ENCODE data around the gene DLG2. TPM values are rescaled to one million over a fixed set of nuclear protein-coding genes. Genes with fewer than 3 reads are reported as not detected.

Gene DLG2
- total RNA-seq, 1 experiment from 2014 or later, result 17.5 TPM

DNA sequence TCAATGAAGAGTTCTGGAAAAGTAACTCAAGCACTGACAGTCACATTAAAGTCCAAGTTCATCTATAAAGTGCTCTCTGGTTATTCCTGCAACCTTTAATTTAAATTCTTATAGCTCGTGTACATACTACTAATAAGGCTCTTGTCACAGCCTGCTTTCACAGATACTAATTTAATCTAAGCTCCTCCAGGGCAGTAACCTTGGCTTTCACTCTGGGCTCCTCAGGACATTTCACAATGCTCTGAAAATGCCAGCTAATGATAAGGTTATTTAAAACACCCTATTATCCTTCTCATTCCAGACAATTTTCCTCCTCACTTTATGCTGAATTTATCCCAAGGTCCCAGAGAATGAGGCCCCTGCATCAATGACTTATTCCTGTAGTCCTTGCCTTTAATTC lies 2098.3 kb downstream of the DLG2 start:
- ChIA-PET CTCF (no interaction called here), POLR2A (no interaction called here)
- H3K4me3 Mint-ChIP-seq, result no peak overlapping the region
- TF ChIP-seq, protein P1, sequence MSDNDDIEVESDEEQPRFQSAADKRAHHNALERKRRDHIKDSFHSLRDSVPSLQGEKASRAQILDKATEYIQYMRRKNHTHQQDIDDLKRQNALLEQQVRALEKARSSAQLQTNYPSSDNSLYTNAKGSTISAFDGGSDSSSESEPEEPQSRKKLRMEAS (CRISPR knock-in tag; IDR thresholded peaks at IDR 0.05), result no peak
- TF ChIP-seq TEAD1 (CRISPR knock-in tag; IDR thresholded peaks at IDR 0.05) (no peak), ESRRA (CRISPR knock-in tag; IDR thresholded peaks at IDR 0.05; ENCODE audit: borderline replicate concordance) (no peak), ZNF263 (CRISPR knock-in tag; IDR thresholded peaks at IDR 0.05; ENCODE audit: low read depth) (no peak), RORB (CRISPR knock-in tag; IDR thresholded peaks at IDR 0.05) (no peak), TEAD4 (CRISPR knock-in tag; IDR thresholded peaks at IDR 0.05) (no peak), KAT7 (CRISPR knock-in tag; IDR thresholded peaks at IDR 0.05; ENCODE audit: borderline replicate concordance) (no peak), GTF2I (CRISPR knock-in tag; conservative IDR thresholded peaks at IDR 0.05) (no peak), OVOL2 (CRISPR knock-in tag; IDR thresholded peaks at IDR 0.05; ENCODE audit: borderline replicate concordance) (no peak), MXD4 (CRISPR knock-in tag; IDR thresholded peaks at IDR 0.05; ENCODE audit: borderline replicate concordance) (no peak), ZNF396 (CRISPR knock-in tag; IDR thresholded peaks at IDR 0.05; ENCODE audit: borderline replicate concordance) (no peak), HMGA2 (CRISPR knock-in tag; IDR thresholded peaks at IDR 0.05) (no peak), FOXK1 (CRISPR knock-in tag; IDR thresholded peaks at IDR 0.05) (no peak), CBFB (CRISPR knock-in tag; IDR thresholded peaks at IDR 0.05; ENCODE audit: low read depth) (no peak), ZNF671 (CRISPR knock-in tag; IDR thresholded peaks at IDR 0.05) (no peak), ZBTB21 (CRISPR knock-in tag; IDR thresholded peaks at IDR 0.05; ENCODE audit: borderline replicate concordance) (no peak), SMAD4 (CRISPR knock-in tag; IDR thresholded peaks at IDR 0.05) (no peak)
- TF ChIP-seq, protein P2, sequence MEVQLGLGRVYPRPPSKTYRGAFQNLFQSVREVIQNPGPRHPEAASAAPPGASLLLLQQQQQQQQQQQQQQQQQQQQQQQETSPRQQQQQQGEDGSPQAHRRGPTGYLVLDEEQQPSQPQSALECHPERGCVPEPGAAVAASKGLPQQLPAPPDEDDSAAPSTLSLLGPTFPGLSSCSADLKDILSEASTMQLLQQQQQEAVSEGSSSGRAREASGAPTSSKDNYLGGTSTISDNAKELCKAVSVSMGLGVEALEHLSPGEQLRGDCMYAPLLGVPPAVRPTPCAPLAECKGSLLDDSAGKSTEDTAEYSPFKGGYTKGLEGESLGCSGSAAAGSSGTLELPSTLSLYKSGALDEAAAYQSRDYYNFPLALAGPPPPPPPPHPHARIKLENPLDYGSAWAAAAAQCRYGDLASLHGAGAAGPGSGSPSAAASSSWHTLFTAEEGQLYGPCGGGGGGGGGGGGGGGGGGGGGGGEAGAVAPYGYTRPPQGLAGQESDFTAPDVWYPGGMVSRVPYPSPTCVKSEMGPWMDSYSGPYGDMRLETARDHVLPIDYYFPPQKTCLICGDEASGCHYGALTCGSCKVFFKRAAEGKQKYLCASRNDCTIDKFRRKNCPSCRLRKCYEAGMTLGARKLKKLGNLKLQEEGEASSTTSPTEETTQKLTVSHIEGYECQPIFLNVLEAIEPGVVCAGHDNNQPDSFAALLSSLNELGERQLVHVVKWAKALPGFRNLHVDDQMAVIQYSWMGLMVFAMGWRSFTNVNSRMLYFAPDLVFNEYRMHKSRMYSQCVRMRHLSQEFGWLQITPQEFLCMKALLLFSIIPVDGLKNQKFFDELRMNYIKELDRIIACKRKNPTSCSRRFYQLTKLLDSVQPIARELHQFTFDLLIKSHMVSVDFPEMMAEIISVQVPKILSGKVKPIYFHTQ (CRISPR knock-in tag; IDR thresholded peaks at IDR 0.05), result no peak
- TF ChIP-seq, protein P3, sequence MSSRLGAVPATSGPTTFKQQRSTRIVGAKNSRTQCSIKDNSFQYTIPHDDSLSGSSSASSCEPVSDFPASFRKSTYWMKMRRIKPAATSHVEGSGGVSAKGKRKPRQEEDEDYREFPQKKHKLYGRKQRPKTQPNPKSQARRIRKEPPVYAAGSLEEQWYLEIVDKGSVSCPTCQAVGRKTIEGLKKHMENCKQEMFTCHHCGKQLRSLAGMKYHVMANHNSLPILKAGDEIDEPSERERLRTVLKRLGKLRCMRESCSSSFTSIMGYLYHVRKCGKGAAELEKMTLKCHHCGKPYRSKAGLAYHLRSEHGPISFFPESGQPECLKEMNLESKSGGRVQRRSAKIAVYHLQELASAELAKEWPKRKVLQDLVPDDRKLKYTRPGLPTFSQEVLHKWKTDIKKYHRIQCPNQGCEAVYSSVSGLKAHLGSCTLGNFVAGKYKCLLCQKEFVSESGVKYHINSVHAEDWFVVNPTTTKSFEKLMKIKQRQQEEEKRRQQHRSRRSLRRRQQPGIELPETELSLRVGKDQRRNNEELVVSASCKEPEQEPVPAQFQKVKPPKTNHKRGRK (CRISPR knock-in tag; IDR thresholded peaks at IDR 0.05; ENCODE audit: borderline replicate concordance), result no peak
- peaks cover 13% of the 10 kb centered on the region for H3K4me1 Mint-ChIP-seq
- no peaks in the 10 kb centered on the region for H3K27me3 Mint-ChIP-seq (ENCODE audit: low read depth)
- ATAC-seq (no peak), DNase-seq (ENCODE audit: low spot score) (no peak)
- no peak overlapping the region for H3K27ac Mint-ChIP-seq
- no peaks in the 10 kb centered on the region for H3K36me3 Mint-ChIP-seq
- H3K9me3 Mint-ChIP-seq, result 0 out of 2 replicates have a peak, but pooled peaks cover 6% of the 10 kb centered on the region

DNA sequence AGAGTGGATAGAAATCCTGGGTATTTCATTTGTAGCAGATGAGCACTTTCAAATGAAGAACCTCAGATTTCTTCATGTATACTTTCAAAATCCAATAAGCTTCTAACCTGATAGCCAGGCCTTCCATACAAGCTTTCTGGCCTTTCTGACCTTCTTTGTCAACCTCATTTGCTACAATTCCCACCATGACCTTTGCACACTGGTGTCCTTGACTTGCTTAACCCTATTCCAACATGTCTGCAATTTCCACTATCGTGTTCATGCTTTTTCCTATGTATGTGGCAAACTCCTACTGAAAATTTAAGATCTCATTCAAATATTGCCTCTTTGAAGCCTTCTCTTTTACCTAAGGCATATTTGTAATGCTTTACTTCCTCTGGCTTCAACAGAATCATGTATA lies 2098.9 kb downstream of the DLG2 start:
- Mint-ChIP-seq H3K36me3 (no peaks in the 10 kb centered on the region), H3K27me3 (ENCODE audit: low read depth) (no peaks in the 10 kb centered on the region), H3K4me3 (no peak overlapping the region), H3K9me3 (0 out of 2 replicates have a peak, but pooled peaks cover 6% of the 10 kb centered on the region), H3K4me1 (peaks cover 17% of the 10 kb centered on the region), H3K27ac (no peak overlapping the region)
- no peak for ATAC-seq
- ChIA-PET POLR2A (no interaction called here), CTCF (no interaction called here)
- DNase-seq (ENCODE audit: low spot score), result no peak
- TF ChIP-seq, protein P3 (CRISPR knock-in tag; IDR thresholded peaks at IDR 0.05; ENCODE audit: borderline replicate concordance), result no peak
- TF ChIP-seq, protein P4, sequence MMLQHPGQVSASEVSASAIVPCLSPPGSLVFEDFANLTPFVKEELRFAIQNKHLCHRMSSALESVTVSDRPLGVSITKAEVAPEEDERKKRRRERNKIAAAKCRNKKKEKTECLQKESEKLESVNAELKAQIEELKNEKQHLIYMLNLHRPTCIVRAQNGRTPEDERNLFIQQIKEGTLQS (CRISPR knock-in tag; conservative IDR thresholded peaks at IDR 0.05), result no peak
- TF ChIP-seq IRF2 (CRISPR knock-in tag; IDR thresholded peaks at IDR 0.05; ENCODE audit: borderline replicate concordance, low read depth) (no peak), NR1H2 (CRISPR knock-in tag; IDR thresholded peaks at IDR 0.05) (no peak), FOXP1 (CRISPR knock-in tag; IDR thresholded peaks at IDR 0.05; ENCODE audit: borderline replicate concordance) (no peak), ATF1 (CRISPR knock-in tag; IDR thresholded peaks at IDR 0.05) (no peak), NFYB (CRISPR knock-in tag; conservative IDR thresholded peaks at IDR 0.05; ENCODE audit: low read depth) (no peak)
- TF ChIP-seq, protein P1 (CRISPR knock-in tag; IDR thresholded peaks at IDR 0.05), result no peak
- TF ChIP-seq, protein P5, sequence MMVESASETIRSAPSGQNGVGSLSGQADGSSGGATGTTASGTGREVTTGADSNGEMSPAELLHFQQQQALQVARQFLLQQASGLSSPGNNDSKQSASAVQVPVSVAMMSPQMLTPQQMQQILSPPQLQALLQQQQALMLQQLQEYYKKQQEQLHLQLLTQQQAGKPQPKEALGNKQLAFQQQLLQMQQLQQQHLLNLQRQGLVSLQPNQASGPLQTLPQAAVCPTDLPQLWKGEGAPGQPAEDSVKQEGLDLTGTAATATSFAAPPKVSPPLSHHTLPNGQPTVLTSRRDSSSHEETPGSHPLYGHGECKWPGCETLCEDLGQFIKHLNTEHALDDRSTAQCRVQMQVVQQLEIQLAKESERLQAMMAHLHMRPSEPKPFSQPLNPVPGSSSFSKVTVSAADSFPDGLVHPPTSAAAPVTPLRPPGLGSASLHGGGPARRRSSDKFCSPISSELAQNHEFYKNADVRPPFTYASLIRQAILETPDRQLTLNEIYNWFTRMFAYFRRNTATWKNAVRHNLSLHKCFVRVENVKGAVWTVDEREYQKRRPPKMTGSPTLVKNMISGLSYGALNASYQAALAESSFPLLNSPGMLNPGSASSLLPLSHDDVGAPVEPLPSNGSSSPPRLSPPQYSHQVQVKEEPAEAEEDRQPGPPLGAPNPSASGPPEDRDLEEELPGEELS (CRISPR knock-in tag; IDR thresholded peaks at IDR 0.05), result no peak

Measured in WTC11 (cell line).